ENCODE data around the gene DOK4. TPM values are rescaled to one million over a fixed set of nuclear protein-coding genes. Genes with fewer than 3 reads are reported as not detected.

The DOK4 gene
- total RNA-seq, 1 experiment from 2014 or later = 15.5 TPM

GRCh38 chr16:57477531-57478202 is 8.6 kb downstream of the DOK4 start:
- DNase-seq (ENCODE audit: low spot score) = no peak

GRCh38 chr16:57476546-57477410 is 9.5 kb downstream of the DOK4 start:
- DNase-seq (ENCODE audit: low spot score) = no peak

GRCh38 chr16:57475711-57476339 is 10.5 kb downstream of the DOK4 start:
- peak; percentile 39 for DNase-seq (ENCODE audit: low spot score)

- DNase-seq (ENCODE audit: low spot score) = no peak
Measured at GRCh38 chr16:57474671-57475661, 11.3 kb downstream of the DOK4 start.

- DNase-seq (ENCODE audit: low spot score) = no peak
Measured at GRCh38 chr16:57473906-57474305, 12.4 kb downstream of the DOK4 start.

GRCh38 chr16:57473176-57473840 is 13.0 kb downstream of the DOK4 start:
- no peak for DNase-seq (ENCODE audit: low spot score)

GRCh38 chr16:57472665-57473060 is 13.6 kb downstream of the DOK4 start:
- DNase-seq (ENCODE audit: low spot score) = no peak

- no peak for DNase-seq (ENCODE audit: low spot score)
Measured at GRCh38 chr16:57471852-57472664, 14.2 kb downstream of the DOK4 start.

- no peak for DNase-seq (ENCODE audit: low spot score)
Measured at GRCh38 chr16:57471209-57471608, 15.1 kb downstream of the DOK4 start.

- DNase-seq (ENCODE audit: low spot score) = no peak
Measured at GRCh38 chr16:57470711-57471110, 15.6 kb downstream of the DOK4 start.

- no peak for DNase-seq (ENCODE audit: low spot score)
Measured at GRCh38 chr16:57469917-57470470, 16.3 kb downstream of the DOK4 start.

GRCh38 chr16:57469046-57469445 is 17.2 kb downstream of the DOK4 start:
- DNase-seq (ENCODE audit: low spot score) = no peak

GRCh38 chr16:57468346-57468745 is 17.9 kb downstream of the DOK4 start:
- DNase-seq (ENCODE audit: low spot score) = no peak

GRCh38 chr16:57464523-57464922 is 21.8 kb downstream of the DOK4 start:
- no peak for DNase-seq (ENCODE audit: low spot score)

GRCh38 chr16:57462978-57463362 is 23.3 kb downstream of the DOK4 start:
- DNase-seq (ENCODE audit: low spot score) = no peak

GRCh38 chr16:57462209-57462977 is 23.9 kb downstream of the DOK4 start, which contains the start of gene POLR2C:
Gene POLR2C (plus strand): TSS chr16:57462679. CDS start chr16:57462725, 46 bp downstream.
- DNase-seq (ENCODE audit: low spot score) = peak; percentile 77

- no peak for DNase-seq (ENCODE audit: low spot score)
Measured at GRCh38 chr16:57452021-57452420, 34.3 kb downstream of the DOK4 start.

GRCh38 chr16:57447186-57447962 is 38.9 kb downstream of the DOK4 start, which contains the start of the genes CIAPIN1 and COQ9:
Gene CIAPIN1 (minus strand): TSS chr16:57447385. CDS start chr16:57440928, 6,457 bp downstream.
Gene COQ9 (plus strand): TSS chr16:57447479. CDS start chr16:57447506, 27 bp downstream.
- peak; percentile 91 for DNase-seq (ENCODE audit: low spot score)

Measured in H4 (cell line).